Ovary (tissue), 9 donors: ENCODE data around the gene CMIP. TPM values are rescaled to one million over a fixed set of nuclear protein-coding genes. Genes with fewer than 3 reads are reported as not detected.

ENCODE experiments used
- DNase-seq, 5 donors: peaks; one replicate each; pipeline ENCODE4 v3.0.0-alpha.2; 2019 to 2020
- H3K27ac ChIP-seq, 2 donors: fragments of 200-600 bp; one replicate each; pipeline versions ENCODE4 v1.5.1 to v1.8.0; 2019 to 2022
- H3K27me3 ChIP-seq: fragments of 200-600 bp; one replicate; pipeline ENCODE4 v1.8.0; 2022
- H3K36me3 ChIP-seq: fragments of 200-600 bp; sonication (generic); one replicate; pipeline ENCODE4 v1.5.1; 2019
- H3K4me1 ChIP-seq: one replicate; pipeline ENCODE4 v1.8.1; 2013; ENCODE audit warnings: mild to moderate bottlenecking, moderate library complexity; ENCODE audit not compliant: insufficient read depth
- H3K4me3 ChIP-seq: fragments of 200-600 bp; sonication (generic); one replicate; pipeline ENCODE4 v1.5.1; 2017
- H3K9me3 ChIP-seq, 2 donors: fragments of 200-600 bp in 1 of 2; sonication (generic) in 1 of 2; one replicate each; pipeline versions ENCODE4 v1.5.1 to v1.8.1; 2013 to 2019; ENCODE audit warnings: mild to moderate bottlenecking in 1 of 2, moderate library complexity in 1 of 2
- CTCF ChIP-seq, 3 donors: fragments of 450-650 bp in 2 of 3; fragments of 200-600 bp in 1 of 3; IDR thresholded peaks; one replicate each; pipeline versions ENCODE4 v1.5.1 to v1.8.0; 2016 to 2022; ENCODE audit warnings: antibody characterized with exemption in 3 of 3, mild to moderate bottlenecking in 1 of 3
- EP300 ChIP-seq: sonication (generic); formaldehyde crosslinking; IDR thresholded peaks from one replicate; pipeline ENCODE4 v1.6.1; 2017; ENCODE audit warnings: antibody characterized with exemption
- POLR2A ChIP-seq: fragments of 450-650 bp; IDR thresholded peaks from one replicate; pipeline ENCODE4 v1.6.1; 2017; ENCODE audit warnings: antibody characterized with exemption, mild to moderate bottlenecking, moderate library complexity
- WGBS, 3 donors: extraction: QIAGEN DNeasy Blood & Tissue Kit in 1 of 3; methylation state at CpG; one replicate each; pipeline versions ENCODE4 v1.1.5 to v1.1.7; 2013 to 2017; 5-methylcytosine and 5-hydroxymethylcytosine counted together
- intact Hi-C, 4 donors: fragments of 100-400 bp; cut with DNase I; formaldehyde crosslinking; loops; one replicate each; pipeline versions ENCODE4 v1.11.0 to v1.15.1; 2022 to 2023
- polyA plus RNA-seq, 2 donors: library from polyadenylated mRNA; stranded (reverse); fragments of 200-250 nt in 1 of 2; fragments of 350-450 nt in 1 of 2; fragmentation: Illumina TruSeq in 1 of 2; extraction: RNeasy Lipid Tissue Mini Kit (QIAGEN cat#74804) in 1 of 2; gene quantifications; one replicate each; pipeline ENCODE4 v1.2.3, GENCODE V29; 2013 to 2014
- total RNA-seq, 7 donors: library from RNA; depleted of rRNA in 2 of 7; stranded (reverse); fragments of >200 nt in 2 of 7; fragmentation: NEBNext Ultra II Directional in 3 of 7; extraction: Animal tissue kit (Norgen Biotek cat#: 25700) in 3 of 7; gene quantifications; one replicate each; pipeline versions ENCODE4 v1.1.0 to v1.2.4, GENCODE V29; 2016 to 2023
- donor health status: DM: no; HTN: no; CAD: no; lungs with moderate emphysema.
- donor health status: DM: no; HTN: no; CAD: no.
- donor health status: Bipolar disorder and iron deficiency.
- donor health status: DM: yes; HTN: yes; CAD: no.
- donor health status: DM: no; HTN: no; CAD: no.
- donor health status: DM: yes; HTN: yes; CAD: no.

CMIP gene
- total and polyA plus RNA-seq, 9 donors: 19.4 to 68.2 (median 38.7) TPM

- Histone ChIP-seq H3K4me1 (peaks cover 30% of the 10 kb centered on the region), H3K9me3 (no peaks in the 10 kb centered on the region), H3K27ac (peak overlapping the region; percentile 70 to 83), H3K36me3 (no peaks in the 10 kb centered on the region), H3K27me3 (no peaks in the 10 kb centered on the region), H3K4me3 (peak overlapping the region; percentile 22)
- WGBS, 3 donors: 11 to 38% (median 13%) methylated on average over 19 of the region's 19 CpGs
- DNase-seq: peak; percentile 60 to 82 (median 70)
- intact Hi-C loops: loop anchor here in 1 of 4 donors (5.0 to 10.0 kb wide), 2 partner anchors 53 to 190 kb away; no protein-coding TSS in a partner anchor
- TF ChIP-seq CTCF (IDR thresholded peaks at IDR 0.05) (no peak), EP300 (no peak), POLR2A (no peak)
These were observed 207.4 kb downstream of the CMIP start for GRCh38 chr16:81651758-81652718.

- Histone ChIP-seq H3K27me3 (no peaks in the 10 kb centered on the region), H3K9me3 (no peaks in the 10 kb centered on the region), H3K27ac (peak overlapping the region in 1 of 2 donors; percentile 83), H3K36me3 (no peaks in the 10 kb centered on the region), H3K4me1 (peaks cover 32% of the 10 kb centered on the region), H3K4me3 (peak overlapping the region; percentile 3)
- WGBS, 3 donors: 25 to 58% (median 40%) methylated on average over 21 of the region's 21 CpGs
- intact Hi-C loops: loop anchor here in 1 of 4 donors (5.0 to 10.0 kb wide), 2 partner anchors 52 to 191 kb away; no protein-coding TSS in a partner anchor
- no peak for DNase-seq
- TF ChIP-seq POLR2A: no peak
- TF ChIP-seq CTCF (IDR thresholded peaks at IDR 0.05): no peak
- TF ChIP-seq EP300: no peak
These were observed 208.3 kb downstream of the CMIP start for GRCh38 chr16:81652798-81653505.

- Histone ChIP-seq H3K27ac (peak overlapping the region in 1 of 2 donors; percentile 17), H3K9me3 (no peaks in the 10 kb centered on the region), H3K4me3 (no peak overlapping the region), H3K4me1 (peaks cover 32% of the 10 kb centered on the region), H3K27me3 (no peaks in the 10 kb centered on the region), H3K36me3 (no peaks in the 10 kb centered on the region)
- no peak for DNase-seq
- TF ChIP-seq POLR2A (no peak), EP300 (no peak), CTCF (IDR thresholded peaks at IDR 0.05) (no peak)
- intact Hi-C loops: loop anchor here in 1 of 4 donors (5.0 to 10.0 kb wide), 2 partner anchors 50 to 192 kb away; no protein-coding TSS in a partner anchor
- 48 to 71% (median 53%) methylated on average over 1 of the region's 1 CpG for WGBS, 3 donors
These were observed 209.7 kb downstream of the CMIP start for GRCh38 chr16:81654346-81654745.

GRCh38 chr16:81655469-81656162 is 211.0 kb downstream of the CMIP start:
- peaks cover 32% of the 10 kb centered on the region for H3K4me1 ChIP-seq
- no peak for DNase-seq
- no peak overlapping the region for H3K4me3 ChIP-seq
- no peaks in the 10 kb centered on the region for H3K9me3 ChIP-seq
- no peaks in the 10 kb centered on the region for H3K27me3 ChIP-seq
- TF ChIP-seq EP300: no peak
- no peak for TF ChIP-seq POLR2A
- no peak for TF ChIP-seq CTCF (IDR thresholded peaks at IDR 0.05)
- intact Hi-C loops: loop anchor here in 1 of 4 donors (10.0 kb wide), 1 partner anchor 49 kb away; no protein-coding TSS in a partner anchor
- 73 to 85% (median 84%) methylated on average over 14 of the region's 14 CpGs for WGBS, 3 donors
- H3K27ac ChIP-seq: no peak overlapping the region
- no peaks in the 10 kb centered on the region for H3K36me3 ChIP-seq
